NT2/D1 (cell line): Measurements from ENCODE around the gene NTM.

Experiments used
- SUZ12 ChIP-seq: IDR thresholded peaks from 2 replicates; pipeline ENCODE4 v1.6.1; 2011; ENCODE audit not compliant: insufficient read length, insufficient read depth; ENCODE audit errors: extremely low read depth
- YY1 ChIP-seq: IDR thresholded peaks from 2 replicates; pipeline ENCODE4 v1.6.1; 2011; ENCODE audit not compliant: insufficient read length, insufficient read depth
- ZNF274 ChIP-seq: IDR thresholded peaks from 2 replicates; pipeline ENCODE4 v1.6.1; 2011; ENCODE audit warnings: mild to moderate bottlenecking, low read depth, low read length

DNA sequence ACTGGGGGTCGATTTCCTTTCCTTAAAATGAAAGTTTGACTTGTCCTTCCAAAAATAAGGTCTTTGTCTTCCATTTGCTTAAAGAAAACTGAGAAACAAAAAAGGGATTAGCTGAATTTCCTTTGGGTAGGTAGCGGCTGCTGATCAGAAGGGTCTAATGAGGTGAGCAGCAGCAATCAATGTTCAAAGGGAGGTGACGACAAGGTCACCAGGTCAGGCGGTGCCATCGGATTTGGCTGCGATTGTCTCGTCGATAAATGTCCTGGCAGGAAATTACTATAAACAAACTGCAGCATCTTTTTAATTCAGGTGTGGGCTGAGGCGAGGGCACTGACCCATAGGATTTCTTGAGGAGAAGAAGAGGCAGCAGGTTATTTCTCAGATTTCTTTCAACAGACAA lies 480.1 kb downstream of the NTM start:
- TF ChIP-seq YY1 (no peak), SUZ12 (no peak), ZNF274 (no peak)
